Upper lobe of left lung (tissue), 4 donors: ENCODE results near the gene SPRR3.

ENCODE experiments used
- EP300 ChIP-seq, 4 donors: sonication (generic); formaldehyde crosslinking; IDR thresholded peaks; one replicate each; pipeline ENCODE4 v1.5.1; 2017; ENCODE audit warnings: antibody characterized with exemption in 4 of 4, control low read depth in 2 of 4
- POLR2A ChIP-seq, 4 donors: fragments of 450-650 bp; IDR thresholded peaks; one replicate each; pipeline ENCODE4 v1.5.1; 2016 to 2017; ENCODE audit warnings: antibody characterized with exemption in 4 of 4, mild to moderate bottlenecking in 2 of 4
- POLR2AphosphoS5 ChIP-seq, 2 donors: sonication (generic); formaldehyde crosslinking; IDR thresholded peaks; one replicate each; pipeline ENCODE4 v1.5.1; 2017; ENCODE audit warnings: antibody characterized with exemption in 2 of 2
- TF ChIP-seq, protein P1 (sequence below), 6 experiments: fragments of 450-650 bp in 4 of 6; fragments of 200-600 bp in 2 of 6; sonication (generic) in 2 of 6; IDR thresholded peaks; one replicate each; pipeline ENCODE4 v1.5.1; 2016 to 2019; ENCODE audit warnings: antibody characterized with exemption in 6 of 6

DNA sequence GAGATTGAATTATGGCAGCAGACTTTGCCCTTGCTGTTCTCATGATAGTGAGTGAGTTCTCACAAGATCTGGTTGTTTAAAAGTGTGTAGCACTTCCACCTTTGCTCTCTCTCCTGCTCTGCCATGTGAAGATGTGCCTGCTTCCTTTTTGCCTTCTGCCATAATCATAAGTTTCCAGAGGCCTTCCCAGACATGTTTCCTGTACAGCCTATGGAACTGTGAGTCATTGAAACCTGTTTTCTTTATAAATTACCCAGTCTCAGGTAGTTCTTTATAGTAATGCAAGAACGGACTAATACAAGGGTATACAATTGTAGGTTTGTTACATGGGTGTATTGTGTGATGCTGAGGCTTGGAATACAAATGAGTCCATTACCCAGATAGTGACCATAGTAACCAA lies 33.7 kb downstream of the SPRR3 start:
- no peak for TF ChIP-seq POLR2A (IDR thresholded peaks at IDR 0.05)
- TF ChIP-seq, protein P1, sequence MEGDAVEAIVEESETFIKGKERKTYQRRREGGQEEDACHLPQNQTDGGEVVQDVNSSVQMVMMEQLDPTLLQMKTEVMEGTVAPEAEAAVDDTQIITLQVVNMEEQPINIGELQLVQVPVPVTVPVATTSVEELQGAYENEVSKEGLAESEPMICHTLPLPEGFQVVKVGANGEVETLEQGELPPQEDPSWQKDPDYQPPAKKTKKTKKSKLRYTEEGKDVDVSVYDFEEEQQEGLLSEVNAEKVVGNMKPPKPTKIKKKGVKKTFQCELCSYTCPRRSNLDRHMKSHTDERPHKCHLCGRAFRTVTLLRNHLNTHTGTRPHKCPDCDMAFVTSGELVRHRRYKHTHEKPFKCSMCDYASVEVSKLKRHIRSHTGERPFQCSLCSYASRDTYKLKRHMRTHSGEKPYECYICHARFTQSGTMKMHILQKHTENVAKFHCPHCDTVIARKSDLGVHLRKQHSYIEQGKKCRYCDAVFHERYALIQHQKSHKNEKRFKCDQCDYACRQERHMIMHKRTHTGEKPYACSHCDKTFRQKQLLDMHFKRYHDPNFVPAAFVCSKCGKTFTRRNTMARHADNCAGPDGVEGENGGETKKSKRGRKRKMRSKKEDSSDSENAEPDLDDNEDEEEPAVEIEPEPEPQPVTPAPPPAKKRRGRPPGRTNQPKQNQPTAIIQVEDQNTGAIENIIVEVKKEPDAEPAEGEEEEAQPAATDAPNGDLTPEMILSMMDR (IDR thresholded peaks at IDR 0.05): no peak
- no peak for TF ChIP-seq EP300 (IDR thresholded peaks at IDR 0.05)
- TF ChIP-seq POLR2AphosphoS5 (IDR thresholded peaks at IDR 0.05): no peak
